A673 (cell line): ENCODE measurements around the gene ACO1.
"Not testable (repeated sequence)": the region's sequence is repeated elsewhere in the genome, so short reads cannot be mapped to it uniquely, and the experiment has no call there.

Experiments
- CTCF ChIP-seq: fragments of 300-800, 200-600 bp; sonication (generic); conservative IDR thresholded peaks from 2 replicates; pipeline ENCODE4 v1.5.1; 2017; ENCODE audit warnings: low read depth, mild to moderate bottlenecking, antibody characterized with exemption, low read length, moderate library complexity, mixed read lengths
- EZH2 ChIP-seq: fragments of 200-600 bp; sonication (generic); IDR thresholded peaks from 2 replicates; pipeline ENCODE4 v1.6.1; 2017; ENCODE audit warnings: borderline replicate concordance, low read depth, mild to moderate bottlenecking, mixed read lengths, antibody characterized with exemption, low read length; ENCODE audit not compliant: poor library complexity, severe bottlenecking

DNA sequence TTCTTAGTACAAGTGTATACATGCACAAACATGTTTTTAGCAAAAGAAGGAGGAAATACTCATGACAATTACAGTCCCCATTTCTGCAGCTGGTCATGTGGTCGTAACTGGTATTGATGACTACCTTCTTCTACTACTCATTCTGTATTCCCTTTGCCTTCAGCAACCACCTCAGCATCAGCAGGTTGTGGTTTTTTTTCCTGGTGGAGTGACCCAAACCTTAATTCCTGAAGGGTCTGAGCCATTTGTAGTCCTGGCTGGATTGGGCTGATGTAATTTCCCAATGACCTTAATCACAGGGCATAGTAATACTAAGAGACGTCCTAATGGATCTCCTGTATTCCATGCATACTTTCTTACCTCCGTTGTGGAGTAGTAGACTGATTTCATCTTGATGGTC is 31.0 kb upstream of the ACO1 start:
- not testable (repeated sequence) for TF ChIP-seq CTCF, EZH2
